Activated naive CD4-positive, alpha-beta T cell treated with anti-CD3 and anti-CD28 coated beads for 36 hours (primary cell): ENCODE results near the gene INPP5J. TPM values are rescaled to one million over a fixed set of nuclear protein-coding genes. Genes with fewer than 3 reads are reported as not detected.

Experiments used
- CTCF ChIA-PET: fragments of 350-600 bp; sonication (Branson Sonifier 250); formaldehyde crosslinking; loops from one replicate; lab custom pipeline; 2021; ENCODE audit warnings: antibody characterized with exemption; lab: Charles Lee
- DNase-seq: peaks from one replicate; pipeline ENCODE4 v3.0.0-alpha.2; 2020
- H3K27ac Mint-ChIP-seq: one replicate; pipeline ENCODE4 v1.8.0; 2021; ENCODE audit warnings: mild to moderate bottlenecking, mixed read lengths
- H3K27me3 Mint-ChIP-seq: one replicate; pipeline ENCODE4 v1.8.0; 2021; ENCODE audit warnings: low read depth, mixed read lengths
- H3K36me3 Mint-ChIP-seq: one replicate; pipeline ENCODE4 v1.8.0; 2021; ENCODE audit warnings: low read depth, mixed read lengths
- H3K4me1 Mint-ChIP-seq: one replicate; pipeline ENCODE4 v1.8.0; 2021; ENCODE audit warnings: low read depth, mixed read lengths
- H3K4me3 Mint-ChIP-seq: one replicate; pipeline ENCODE4 v1.8.0; 2021; ENCODE audit warnings: mild to moderate bottlenecking, moderate library complexity, mixed read lengths
- H3K9me3 Mint-ChIP-seq: one replicate; pipeline ENCODE4 v1.8.0; 2021; ENCODE audit warnings: mixed read lengths
- intact Hi-C: fragments of 100-400 bp; cut with micrococcal nuclease; formaldehyde crosslinking; loops from one replicate; pipeline ENCODE4 v1.15.1; 2023
- total RNA-seq, 2 experiments: library from RNA; stranded (reverse); gene quantifications; one replicate each; pipeline ENCODE4 v1.2.3, GENCODE V29; 2021

Gene INPP5J
- total RNA-seq, 2 experiments from 2014 or later = 0.12 to 0.17 TPM

DNA sequence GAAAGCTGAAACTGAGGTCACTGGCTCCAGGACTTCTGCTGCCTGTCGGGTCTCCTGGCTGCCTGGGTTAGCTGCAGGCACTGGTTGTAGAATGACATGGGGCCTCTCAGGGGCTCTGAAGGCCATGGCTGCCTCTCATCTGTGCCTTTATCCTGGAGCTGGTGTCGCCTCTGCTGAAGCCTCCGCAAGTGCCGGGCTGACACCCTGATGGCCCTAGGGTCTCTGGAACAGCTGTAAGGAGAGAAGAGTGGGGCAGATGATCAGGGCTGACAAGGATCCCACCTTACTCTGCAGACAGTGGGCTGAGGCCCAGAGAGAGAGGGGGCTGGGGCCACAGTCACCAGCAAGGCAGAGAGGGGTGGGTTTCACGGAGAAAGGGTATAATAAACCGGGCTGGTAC is 12.9 kb downstream of the INPP5J start:
- H3K9me3 Mint-ChIP-seq = no peaks in the 10 kb centered on the region
- no peak overlapping the region for H3K27ac Mint-ChIP-seq
- no peak overlapping the region for H3K4me3 Mint-ChIP-seq
- intact Hi-C loops = no loop called here
- H3K27me3 Mint-ChIP-seq = no peaks in the 10 kb centered on the region
- CTCF ChIA-PET = interaction anchor here (0.6 to 1.3 kb wide), 2 partner anchors 28 to 51 kb away, joined by 3 to 6 read pairs; no protein-coding TSS in a partner anchor
- DNase-seq = no peak
- no peaks in the 10 kb centered on the region for H3K36me3 Mint-ChIP-seq
- no peaks in the 10 kb centered on the region for H3K4me1 Mint-ChIP-seq

DNA sequence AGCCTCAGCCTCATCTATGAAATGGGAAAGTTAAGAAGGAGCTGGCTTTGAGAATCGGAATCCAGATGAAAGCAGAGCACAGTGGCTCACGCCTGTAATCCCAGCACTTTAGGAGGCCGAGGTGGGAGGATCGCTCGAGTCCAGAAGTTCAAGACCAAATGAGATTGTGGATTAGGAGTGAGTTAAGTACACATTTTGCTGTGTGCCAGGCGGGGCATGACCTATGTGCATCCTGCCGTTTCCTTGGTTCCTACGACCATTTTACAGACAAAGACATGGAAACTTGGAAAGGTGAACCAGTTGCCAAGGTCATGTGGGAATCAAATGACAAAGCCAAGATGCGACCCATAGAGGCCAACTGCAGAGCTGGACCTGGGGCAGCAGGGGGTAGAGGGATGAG is 13.4 kb downstream of the INPP5J start:
- no peaks in the 10 kb centered on the region for H3K4me1 Mint-ChIP-seq
- DNase-seq = no peak
- H3K9me3 Mint-ChIP-seq = no peaks in the 10 kb centered on the region
- H3K27ac Mint-ChIP-seq = no peak overlapping the region
- no peak overlapping the region for H3K4me3 Mint-ChIP-seq
- CTCF ChIA-PET = interaction anchor here (0.6 to 1.3 kb wide), 2 partner anchors 28 to 51 kb away, joined by 3 to 6 read pairs; no protein-coding TSS in a partner anchor
- H3K27me3 Mint-ChIP-seq = no peaks in the 10 kb centered on the region
- intact Hi-C loops = no loop called here
- H3K36me3 Mint-ChIP-seq = no peaks in the 10 kb centered on the region

DNA sequence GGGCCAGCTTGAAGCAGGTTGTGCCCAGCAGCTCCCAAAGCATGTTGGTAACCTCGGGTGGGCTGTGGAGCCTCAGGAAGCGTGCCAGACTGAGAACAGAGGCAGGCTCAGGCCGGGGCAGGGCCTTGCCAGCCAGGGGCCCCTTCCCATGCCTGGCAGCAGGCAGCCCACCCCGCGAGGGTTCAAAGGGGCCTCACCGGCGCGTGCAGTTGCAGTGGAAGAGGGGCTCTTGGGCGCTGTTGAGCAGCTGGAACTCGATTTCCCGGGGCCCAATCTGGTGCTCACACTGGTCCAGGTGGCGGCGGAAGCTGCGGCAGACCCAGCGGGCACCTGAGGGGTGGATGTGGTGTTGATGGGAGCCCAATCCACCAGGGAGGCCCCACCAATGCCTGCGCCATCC is 13.9 kb downstream of the INPP5J start:
- Mint-ChIP-seq H3K27me3 (no peaks in the 10 kb centered on the region), H3K36me3 (no peaks in the 10 kb centered on the region), H3K4me3 (no peak overlapping the region), H3K9me3 (no peaks in the 10 kb centered on the region), H3K4me1 (no peaks in the 10 kb centered on the region), H3K27ac (no peak overlapping the region)
- DNase-seq = no peak
- intact Hi-C loops = no loop called here
- CTCF ChIA-PET = no interaction called here

DNA sequence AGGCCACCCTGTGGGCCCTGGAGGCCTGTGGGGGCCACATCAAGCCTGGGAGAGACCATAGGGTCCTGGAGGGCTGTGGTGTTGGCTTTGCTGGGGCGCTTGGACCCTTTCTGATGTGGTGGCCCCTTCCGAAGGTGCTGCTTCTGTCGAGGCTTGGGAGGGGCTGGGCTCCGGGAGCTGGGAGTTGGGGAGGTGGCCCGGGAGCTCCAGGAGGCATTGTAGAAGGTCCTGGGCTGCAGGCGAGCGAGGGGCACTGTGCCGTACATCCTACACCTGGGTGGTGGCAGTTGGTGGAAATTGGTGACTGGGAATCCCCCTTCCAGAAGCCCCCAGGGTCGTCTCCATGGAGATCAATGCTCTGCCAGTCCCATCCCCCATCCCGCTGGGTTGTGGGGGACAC is 15.0 kb downstream of the INPP5J start:
- CTCF ChIA-PET = interaction anchor here (0.6 kb wide), 2 partner anchors 15 to 30 kb away, joined by 4 to 5 read pairs; no protein-coding TSS in a partner anchor
- no peak for DNase-seq
- intact Hi-C loops = no loop called here
- Mint-ChIP-seq H3K4me3 (no peak overlapping the region), H3K27ac (no peak overlapping the region), H3K4me1 (no peaks in the 10 kb centered on the region), H3K9me3 (no peaks in the 10 kb centered on the region), H3K27me3 (no peaks in the 10 kb centered on the region), H3K36me3 (no peaks in the 10 kb centered on the region)

DNA sequence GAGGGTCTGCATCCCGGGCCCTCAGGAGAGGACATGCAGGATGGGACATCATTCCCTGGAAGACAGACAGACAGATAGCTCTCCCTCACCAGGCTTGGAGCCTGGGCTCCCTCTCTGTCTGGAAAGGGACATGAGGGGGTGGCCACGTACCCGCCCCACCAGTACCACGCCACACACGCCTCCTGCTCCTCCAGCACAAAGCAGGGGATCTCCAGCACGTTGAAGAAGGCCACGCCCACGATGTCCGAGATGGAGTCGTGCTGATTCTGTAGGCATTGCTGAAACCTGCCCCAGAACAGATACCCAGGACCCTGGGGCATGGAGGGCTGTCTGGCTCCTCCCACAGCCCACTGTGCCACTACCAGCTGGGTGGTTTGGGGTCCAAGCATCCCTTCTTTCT is 15.4 kb downstream of the INPP5J start:
- no peak overlapping the region for H3K4me3 Mint-ChIP-seq
- no peaks in the 10 kb centered on the region for H3K9me3 Mint-ChIP-seq
- H3K27ac Mint-ChIP-seq = no peak overlapping the region
- H3K36me3 Mint-ChIP-seq = no peaks in the 10 kb centered on the region
- CTCF ChIA-PET = interaction anchor here (0.6 kb wide), 2 partner anchors 15 to 30 kb away, joined by 4 to 5 read pairs; no protein-coding TSS in a partner anchor
- no peaks in the 10 kb centered on the region for H3K27me3 Mint-ChIP-seq
- intact Hi-C loops = no loop called here
- no peak for DNase-seq
- H3K4me1 Mint-ChIP-seq = no peaks in the 10 kb centered on the region

DNA sequence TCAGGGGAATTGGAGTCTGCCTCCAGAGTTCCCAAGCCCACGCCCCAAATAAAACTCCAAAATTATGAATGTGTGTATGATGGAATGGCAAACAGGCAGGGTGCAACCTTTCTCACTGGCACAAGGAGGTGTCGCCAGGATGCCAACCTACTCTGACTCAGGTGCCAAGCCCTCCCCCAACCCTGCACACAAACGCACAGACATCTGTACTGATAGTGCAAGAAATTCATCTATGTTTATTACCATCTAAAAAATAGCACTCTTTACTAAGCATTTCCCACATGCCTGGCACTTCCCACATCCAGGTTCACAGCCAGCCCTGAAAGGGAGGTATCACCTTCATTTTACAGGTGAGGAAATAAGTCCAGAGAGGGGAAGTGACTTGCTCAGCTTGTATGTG is 16.3 kb downstream of the INPP5J start:
- Mint-ChIP-seq H3K4me3 (no peak overlapping the region), H3K27me3 (no peaks in the 10 kb centered on the region), H3K27ac (no peak overlapping the region), H3K36me3 (no peaks in the 10 kb centered on the region), H3K4me1 (peaks cover 7% of the 10 kb centered on the region), H3K9me3 (no peaks in the 10 kb centered on the region)
- no peak for DNase-seq
- intact Hi-C loops = no loop called here
- CTCF ChIA-PET = no interaction called here

DNA sequence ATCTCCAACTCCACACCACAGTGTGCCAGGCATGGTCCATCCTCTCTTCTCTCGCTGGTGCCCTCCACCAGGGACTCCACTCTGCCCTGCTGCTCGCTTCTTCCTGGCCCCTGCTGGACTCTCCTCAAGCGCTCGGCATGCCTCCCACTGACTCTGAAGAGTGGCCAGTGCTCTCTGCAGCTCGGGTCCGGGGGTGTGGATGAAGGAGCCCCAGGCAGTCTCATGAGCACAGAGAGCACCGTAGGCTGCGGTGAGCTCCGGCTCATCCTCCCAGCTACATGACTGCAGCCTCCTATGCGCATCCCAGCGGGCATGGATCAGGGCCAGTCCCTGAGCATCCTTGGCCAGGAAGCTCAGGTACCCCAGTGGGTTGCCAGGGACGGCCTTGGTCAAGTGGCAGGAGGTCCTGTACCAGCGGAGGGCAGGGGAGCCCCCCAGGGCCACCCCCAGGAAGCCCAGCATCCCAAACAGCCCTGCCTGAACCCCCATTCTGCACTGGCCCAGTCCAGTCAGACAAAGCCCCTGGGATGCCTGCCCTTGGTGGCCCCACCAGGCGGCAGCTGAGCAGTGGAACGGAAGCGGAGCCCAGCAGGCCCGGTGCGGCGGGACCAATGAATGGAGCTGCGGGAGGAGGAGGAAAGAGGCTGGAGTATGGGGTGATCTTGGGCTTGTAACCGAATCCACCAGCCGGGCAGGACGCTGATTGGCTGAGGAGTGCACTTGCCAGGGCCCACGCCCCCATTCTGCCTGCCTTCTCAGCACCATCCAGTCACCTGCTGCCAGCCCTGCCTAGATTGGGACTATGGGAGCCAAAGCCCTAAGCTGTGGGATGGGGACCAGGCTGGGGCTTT is 17.3 kb downstream of the INPP5J start, which contains the start of gene PLA2G3:
PLA2G3 (minus strand) TSS at position 643 of the 851 bp plus-strand sequence; CDS start at position 489, 154 bp downstream.
- CTCF ChIA-PET = interaction anchor here (0.6 to 1.1 kb wide), 2 partner anchors 33 to 388 kb away, joined by 3 read pairs; partner anchors contain the start of gene SELENOM
- Mint-ChIP-seq H3K36me3 (no peaks in the 10 kb centered on the region), H3K4me1 (peaks cover 10% of the 10 kb centered on the region), H3K27ac (no peak within 1 kb of the TSS), H3K9me3 (no peaks in the 10 kb centered on the region), H3K27me3 (no peaks in the 10 kb centered on the region), H3K4me3 (no peak within 1 kb of the TSS)
- DNase-seq = no peak
- intact Hi-C loops = no loop called here

DNA sequence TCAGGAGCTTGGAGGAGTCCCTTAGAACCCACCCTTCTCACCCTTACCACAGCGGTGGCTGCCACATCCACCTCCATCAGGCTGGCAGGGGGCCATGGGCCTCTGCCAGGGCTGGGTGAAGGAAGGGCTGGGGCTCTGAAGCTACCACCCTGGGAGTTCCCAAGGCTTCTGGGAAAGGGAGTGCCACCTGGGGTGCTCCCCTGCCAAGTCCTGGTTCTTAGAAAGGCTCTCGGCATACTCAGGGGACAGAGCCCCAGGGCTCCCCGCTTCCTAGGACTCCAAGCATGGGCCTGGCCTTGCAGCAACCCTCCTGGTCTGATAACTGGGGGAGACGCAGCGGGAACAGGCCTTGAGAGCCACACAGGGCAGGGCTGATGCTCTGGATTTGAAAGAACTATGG is 18.0 kb downstream of the INPP5J start:
- Mint-ChIP-seq H3K27me3 (no peaks in the 10 kb centered on the region), H3K4me1 (peaks cover 10% of the 10 kb centered on the region), H3K9me3 (no peaks in the 10 kb centered on the region), H3K27ac (no peak overlapping the region), H3K36me3 (no peaks in the 10 kb centered on the region), H3K4me3 (no peak overlapping the region)
- CTCF ChIA-PET = interaction anchor here (0.6 kb wide), 1 partner anchor 388 kb away, joined by 3 read pairs; no protein-coding TSS in a partner anchor
- DNase-seq = no peak
- intact Hi-C loops = no loop called here

DNA sequence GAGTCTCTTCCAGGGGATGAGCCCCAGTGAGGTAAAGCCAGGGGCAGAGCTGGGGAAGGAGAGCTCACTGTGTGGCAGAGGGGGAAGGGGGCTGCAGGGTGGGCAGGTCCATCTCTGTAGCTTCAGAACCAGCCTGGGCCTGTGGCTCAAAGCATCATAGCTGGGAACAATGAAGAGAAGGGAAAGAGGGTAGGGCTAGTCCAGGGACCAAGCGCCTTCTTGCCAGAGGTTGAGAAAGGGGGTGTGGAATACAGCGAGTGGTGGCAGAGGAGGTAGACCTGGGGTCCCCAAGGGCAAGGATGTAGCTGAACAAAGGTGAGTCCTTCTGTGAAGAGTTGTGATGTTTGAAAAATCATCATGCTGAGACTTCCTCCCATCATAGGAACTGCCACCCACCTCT is 18.8 kb downstream of the INPP5J start:
- H3K27ac Mint-ChIP-seq = no peak overlapping the region
- H3K36me3 Mint-ChIP-seq = no peaks in the 10 kb centered on the region
- H3K4me3 Mint-ChIP-seq = no peak overlapping the region
- intact Hi-C loops = no loop called here
- H3K27me3 Mint-ChIP-seq = no peaks in the 10 kb centered on the region
- CTCF ChIA-PET = no interaction called here
- no peaks in the 10 kb centered on the region for H3K9me3 Mint-ChIP-seq
- no peak for DNase-seq
- peaks cover 10% of the 10 kb centered on the region for H3K4me1 Mint-ChIP-seq

DNA sequence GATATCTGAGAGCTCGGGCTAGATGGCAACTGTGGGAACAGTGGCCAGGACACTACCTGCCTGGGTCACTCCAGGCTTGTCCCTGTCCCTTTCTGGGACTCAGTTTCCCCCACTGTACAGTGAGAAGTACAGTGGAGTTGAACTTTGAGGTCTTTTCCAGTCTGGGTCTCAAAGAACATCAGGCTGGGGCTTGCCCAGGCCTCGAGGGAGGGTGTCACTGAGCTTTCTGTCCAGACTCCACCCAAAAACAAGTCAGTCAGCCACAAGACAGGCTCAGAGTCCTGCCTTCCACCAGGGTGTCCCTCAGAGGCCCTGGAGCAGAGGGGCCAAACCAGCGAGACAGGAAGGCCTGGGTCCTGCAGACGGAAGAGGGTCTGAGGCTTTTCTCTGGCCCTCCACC is 19.5 kb downstream of the INPP5J start:
- peaks cover 10% of the 10 kb centered on the region for H3K4me1 Mint-ChIP-seq
- H3K9me3 Mint-ChIP-seq = peaks cover 2% of the 10 kb centered on the region
- DNase-seq = no peak
- no peak overlapping the region for H3K4me3 Mint-ChIP-seq
- no peaks in the 10 kb centered on the region for H3K36me3 Mint-ChIP-seq
- H3K27ac Mint-ChIP-seq = no peak overlapping the region
- no peaks in the 10 kb centered on the region for H3K27me3 Mint-ChIP-seq
- CTCF ChIA-PET = no interaction called here
- intact Hi-C loops = no loop called here

DNA sequence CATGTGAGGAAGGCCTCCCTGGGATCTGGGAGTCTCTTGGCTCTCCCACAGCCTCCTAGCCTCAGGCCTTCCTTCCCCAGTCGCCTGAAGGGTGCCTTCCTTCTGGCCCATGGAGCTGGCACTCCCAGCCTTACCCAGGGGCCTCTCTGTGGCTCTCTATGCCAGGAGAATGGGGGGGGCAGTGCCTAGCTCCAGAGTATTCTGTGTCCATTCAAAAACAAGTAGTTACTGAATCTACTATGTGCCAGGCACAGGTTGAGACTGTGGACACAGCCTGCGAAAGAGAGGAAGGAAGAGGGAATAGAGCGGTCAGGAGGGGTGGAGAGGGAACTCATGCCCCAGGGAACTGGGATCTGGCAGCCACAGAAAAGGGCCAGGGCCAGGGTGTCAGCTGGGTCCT is 20.3 kb downstream of the INPP5J start:
- intact Hi-C loops = no loop called here
- Mint-ChIP-seq H3K4me3 (no peak overlapping the region), H3K4me1 (peaks cover 10% of the 10 kb centered on the region), H3K36me3 (no peaks in the 10 kb centered on the region), H3K9me3 (peaks cover 2% of the 10 kb centered on the region), H3K27ac (no peak overlapping the region), H3K27me3 (no peaks in the 10 kb centered on the region)
- CTCF ChIA-PET = no interaction called here
- DNase-seq = no peak

DNA sequence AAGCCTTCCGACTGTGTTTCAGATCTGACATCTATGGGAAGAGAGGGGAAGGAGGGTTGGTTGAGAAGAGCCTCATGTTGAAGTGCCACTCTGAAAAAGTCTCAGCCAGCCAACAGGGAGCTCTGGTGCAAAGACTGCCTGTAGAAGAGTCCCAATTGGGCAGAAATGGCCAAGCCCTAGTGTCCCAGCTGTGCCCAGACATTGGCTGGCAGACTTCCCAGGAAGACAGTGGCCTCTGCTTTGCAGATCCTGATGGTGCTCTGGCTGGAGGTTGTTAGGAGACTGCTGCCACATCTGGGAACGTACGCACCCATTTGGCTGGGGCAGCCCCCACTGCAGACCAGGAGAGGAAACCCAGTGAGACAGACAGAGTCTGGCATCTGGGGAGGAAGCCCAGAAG is 20.8 kb downstream of the INPP5J start:
- H3K4me1 Mint-ChIP-seq = peaks cover 10% of the 10 kb centered on the region
- CTCF ChIA-PET = interaction anchor here (1.0 kb wide), 1 partner anchor 34 kb away, joined by 3 read pairs; no protein-coding TSS in a partner anchor
- H3K9me3 Mint-ChIP-seq = peaks cover 2% of the 10 kb centered on the region
- intact Hi-C loops = no loop called here
- H3K27ac Mint-ChIP-seq = no peak overlapping the region
- no peak overlapping the region for H3K4me3 Mint-ChIP-seq
- no peaks in the 10 kb centered on the region for H3K27me3 Mint-ChIP-seq
- H3K36me3 Mint-ChIP-seq = no peaks in the 10 kb centered on the region
- no peak for DNase-seq
